ENCODE results near the gene GABRB2.
"Not testable (repeated sequence)": the region's sequence is repeated elsewhere in the genome, so short reads cannot be mapped to it uniquely, and the experiment has no call there.

Gene GABRB2

GRCh38 chr5:161546470-161547301 is at the start of gene GABRB2:
GABRB2 (minus strand) TSS chr5:161546725; CDS start chr5:161546643, 82 bp downstream.
- DNase-seq = peak; percentile 9

- no peak for DNase-seq
Observed at GRCh38 chr5:161585798-161586197, 39.3 kb upstream of the GABRB2 start.

- no peak for DNase-seq
Observed at GRCh38 chr5:161580621-161581020, 34.1 kb upstream of the GABRB2 start.

GRCh38 chr5:161572914-161573313 is 26.4 kb upstream of the GABRB2 start:
- DNase-seq = no peak

GRCh38 chr5:161566081-161566480 is 19.6 kb upstream of the GABRB2 start:
- no peak for DNase-seq

- DNase-seq = no peak
Observed at GRCh38 chr5:161562446-161562845, 15.9 kb upstream of the GABRB2 start.

GRCh38 chr5:161549106-161549505 is 2.6 kb upstream of the GABRB2 start:
- no peak for DNase-seq

- no peak for DNase-seq
Observed at GRCh38 chr5:161548487-161549094, 2.1 kb upstream of the GABRB2 start.

- DNase-seq = no peak
Observed at GRCh38 chr5:161547738-161548486, 1.4 kb upstream of the GABRB2 start.

GRCh38 chr5:161547406-161547737 is 847 bp upstream of the GABRB2 start:
- no peak for DNase-seq

- no peak for DNase-seq
Observed at GRCh38 chr5:161546095-161546469, 443 bp downstream of the GABRB2 start.

GRCh38 chr5:161545344-161546094 is 1.0 kb downstream of the GABRB2 start:
- DNase-seq = no peak

- DNase-seq = no peak
Observed at GRCh38 chr5:161544350-161544765, 2.2 kb downstream of the GABRB2 start.

- DNase-seq = no peak
Observed at GRCh38 chr5:161539016-161539415, 7.5 kb downstream of the GABRB2 start.

- no peak for DNase-seq
Observed at GRCh38 chr5:161535762-161536161, 10.8 kb downstream of the GABRB2 start.

GRCh38 chr5:161530700-161531099 is 15.8 kb downstream of the GABRB2 start:
- no peak for DNase-seq

- no peak for DNase-seq
Observed at GRCh38 chr5:161513942-161514341, 32.6 kb downstream of the GABRB2 start.

- DNase-seq = no peak
Observed at GRCh38 chr5:161507591-161507990, 38.9 kb downstream of the GABRB2 start.

- not testable (repeated sequence) for DNase-seq
Observed at GRCh38 chr5:161505160-161505559, 41.4 kb downstream of the GABRB2 start.

- DNase-seq = no peak
Observed at GRCh38 chr5:161498531-161498930, 48.0 kb downstream of the GABRB2 start.

- no peak for DNase-seq
Observed at GRCh38 chr5:161483721-161484120, 62.8 kb downstream of the GABRB2 start.

GRCh38 chr5:161481922-161482321 is 64.6 kb downstream of the GABRB2 start:
- no peak for DNase-seq
